ENCODE data around the gene PLEKHB1.

GRCh38 chr11:73660497-73661034 lies 14.2 kb downstream of the PLEKHB1 start:
- TF ChIP-seq, protein P1, sequence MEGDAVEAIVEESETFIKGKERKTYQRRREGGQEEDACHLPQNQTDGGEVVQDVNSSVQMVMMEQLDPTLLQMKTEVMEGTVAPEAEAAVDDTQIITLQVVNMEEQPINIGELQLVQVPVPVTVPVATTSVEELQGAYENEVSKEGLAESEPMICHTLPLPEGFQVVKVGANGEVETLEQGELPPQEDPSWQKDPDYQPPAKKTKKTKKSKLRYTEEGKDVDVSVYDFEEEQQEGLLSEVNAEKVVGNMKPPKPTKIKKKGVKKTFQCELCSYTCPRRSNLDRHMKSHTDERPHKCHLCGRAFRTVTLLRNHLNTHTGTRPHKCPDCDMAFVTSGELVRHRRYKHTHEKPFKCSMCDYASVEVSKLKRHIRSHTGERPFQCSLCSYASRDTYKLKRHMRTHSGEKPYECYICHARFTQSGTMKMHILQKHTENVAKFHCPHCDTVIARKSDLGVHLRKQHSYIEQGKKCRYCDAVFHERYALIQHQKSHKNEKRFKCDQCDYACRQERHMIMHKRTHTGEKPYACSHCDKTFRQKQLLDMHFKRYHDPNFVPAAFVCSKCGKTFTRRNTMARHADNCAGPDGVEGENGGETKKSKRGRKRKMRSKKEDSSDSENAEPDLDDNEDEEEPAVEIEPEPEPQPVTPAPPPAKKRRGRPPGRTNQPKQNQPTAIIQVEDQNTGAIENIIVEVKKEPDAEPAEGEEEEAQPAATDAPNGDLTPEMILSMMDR (IDR thresholded peaks at IDR 0.05) = no peak
- TF ChIP-seq POLR2A (IDR thresholded peaks at IDR 0.05) = no peak

All from right lobe of liver (tissue), 4 donors.